NCI-H128 (cell line): ENCODE results near the gene LAMA3.
A peak's percentile ranks its signal among the peaks of the same experiment; 100 is the strongest.

Experiments
- DNase-seq: peaks from one replicate; lab custom pipeline; 2025; ENCODE audit not compliant: unreplicated experiment; lab: John Stamatoyannopoulos, UW

Gene LAMA3

GRCh38 chr18:23889907-23890306 is 200.7 kb downstream of the LAMA3 start:
- DNase-seq = no peak

GRCh38 chr18:23890589-23890988 is 201.3 kb downstream of the LAMA3 start:
- DNase-seq = no peak

GRCh38 chr18:23893653-23894052 is 204.4 kb downstream of the LAMA3 start:
- DNase-seq = no peak

GRCh38 chr18:23894661-23895175 is 205.5 kb downstream of the LAMA3 start:
- no peak for DNase-seq

- DNase-seq = no peak
These were observed 208.0 kb downstream of the LAMA3 start for GRCh38 chr18:23897291-23897690.

GRCh38 chr18:23897733-23898132 is 208.5 kb downstream of the LAMA3 start:
- no peak for DNase-seq

- DNase-seq = no peak
These were observed 211.7 kb downstream of the LAMA3 start for GRCh38 chr18:23900994-23901393.

GRCh38 chr18:23902396-23902795 is 213.1 kb downstream of the LAMA3 start:
- no peak for DNase-seq

GRCh38 chr18:23903971-23904370 is 214.7 kb downstream of the LAMA3 start:
- no peak for DNase-seq

GRCh38 chr18:23906658-23907057 is 217.4 kb downstream of the LAMA3 start:
- DNase-seq = no peak

- no peak for DNase-seq
These were observed 219.6 kb downstream of the LAMA3 start for GRCh38 chr18:23908827-23909226.

GRCh38 chr18:23910032-23910431 is 220.8 kb downstream of the LAMA3 start:
- DNase-seq = no peak

GRCh38 chr18:23912356-23912755 is 223.1 kb downstream of the LAMA3 start:
- DNase-seq = no peak

- no peak for DNase-seq
These were observed 227.1 kb downstream of the LAMA3 start for GRCh38 chr18:23916338-23916737.

- DNase-seq = peak; percentile 82
These were observed 229.3 kb downstream of the LAMA3 start for GRCh38 chr18:23918395-23919032.

GRCh38 chr18:23920054-23920453 is 230.8 kb downstream of the LAMA3 start:
- DNase-seq = no peak

- no peak for DNase-seq
These were observed 232.5 kb downstream of the LAMA3 start for GRCh38 chr18:23921716-23922285.

- no peak for DNase-seq
These were observed 233.7 kb downstream of the LAMA3 start for GRCh38 chr18:23922939-23923338.

- DNase-seq = no peak
These were observed 235.6 kb downstream of the LAMA3 start for GRCh38 chr18:23924813-23925212.

GRCh38 chr18:23926571-23926970 is 237.3 kb downstream of the LAMA3 start:
- no peak for DNase-seq

- DNase-seq = no peak
These were observed 238.8 kb downstream of the LAMA3 start for GRCh38 chr18:23927821-23928746.
